ENCODE measurements around the gene PDE5A. TPM values are rescaled to one million over a fixed set of nuclear protein-coding genes. Genes with fewer than 3 reads are reported as not detected.
"Not testable (repeated sequence)": the region's sequence is repeated elsewhere in the genome, so short reads cannot be mapped to it uniquely, and the experiment has no call there.

Gene PDE5A
- total and polyA plus RNA-seq, 2 donors from 2014 or later = 3.9 to 29.4 TPM

DNA sequence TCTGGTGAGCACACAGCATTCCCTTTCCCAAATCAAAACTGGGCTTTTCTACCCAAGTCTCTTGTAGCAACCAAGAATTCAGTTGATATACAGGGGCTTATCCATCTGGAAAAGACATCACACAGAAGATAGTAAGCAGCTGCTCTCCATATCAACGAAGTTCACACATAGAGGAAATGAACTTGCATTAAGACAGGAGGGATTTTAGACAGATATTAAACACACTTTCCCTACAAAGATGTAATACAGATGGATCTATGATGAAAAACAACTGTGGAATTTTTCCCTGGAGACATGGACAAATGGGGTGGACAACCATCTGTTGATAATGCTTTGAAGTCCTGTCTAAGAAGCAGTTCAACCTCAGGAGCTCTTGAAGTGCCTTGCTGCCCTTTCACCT is 9.8 kb upstream of the PDE5A start:
- Histone ChIP-seq H3K9me3 (ENCODE audit: control insufficient read depth in 2 of 3, insufficient read depth in 1 of 3, low read length in 3 of 3) (no peaks in the 10 kb centered on the region), H3K4me3 (ENCODE audit: low read length in 3 of 3) (no peak overlapping the region), H3K27me3 (ENCODE audit: control insufficient read depth, insufficient read depth, low read length) (no peaks in the 10 kb centered on the region), H3K4me1 (ENCODE audit: control insufficient read depth in 2 of 3, insufficient read depth in 2 of 3, low read depth in 1 of 3, low read length in 3 of 3) (no peaks in the 10 kb centered on the region), H3K9ac (ENCODE audit: low read length in 3 of 3) (no peak overlapping the region), H3K36me3 (ENCODE audit: control insufficient read depth in 2 of 3, insufficient read depth in 3 of 3, low read length in 3 of 3) (no peaks in the 10 kb centered on the region), H3K27ac (ENCODE audit: low read depth in 2 of 2, low read length in 2 of 2) (no peak overlapping the region)
- no peak for FAIRE-seq
- TF ChIP-seq CTCF (IDR thresholded peaks at IDR 0.05; ENCODE audit: borderline replicate concordance, extremely low read depth, insufficient read depth) = no peak
- intact Hi-C loops (cut with DNase I) = no loop called here
- peak in 2 of 5 donors; percentile 23 to 64 for DNase-seq

- H3K27me3 ChIP-seq (ENCODE audit: control insufficient read depth, insufficient read depth, low read length); H3K4me1 ChIP-seq (ENCODE audit: control insufficient read depth in 2 of 3, insufficient read depth in 2 of 3, low read depth in 1 of 3, low read length in 3 of 3); H3K4me3 ChIP-seq (ENCODE audit: low read length in 3 of 3); FAIRE-seq; DNase-seq; intact Hi-C loops (cut with DNase I); H3K36me3 ChIP-seq (ENCODE audit: control insufficient read depth in 2 of 3, insufficient read depth in 3 of 3, low read length in 3 of 3); H3K9me3 ChIP-seq (ENCODE audit: control insufficient read depth in 2 of 3, insufficient read depth in 1 of 3, low read length in 3 of 3); H3K27ac ChIP-seq (ENCODE audit: low read depth in 2 of 2, low read length in 2 of 2); H3K9ac ChIP-seq (ENCODE audit: low read length in 3 of 3): not testable (repeated sequence)
Measured at GRCh38 chr4:119636851-119637250, 8.2 kb upstream of the PDE5A start.

DNA sequence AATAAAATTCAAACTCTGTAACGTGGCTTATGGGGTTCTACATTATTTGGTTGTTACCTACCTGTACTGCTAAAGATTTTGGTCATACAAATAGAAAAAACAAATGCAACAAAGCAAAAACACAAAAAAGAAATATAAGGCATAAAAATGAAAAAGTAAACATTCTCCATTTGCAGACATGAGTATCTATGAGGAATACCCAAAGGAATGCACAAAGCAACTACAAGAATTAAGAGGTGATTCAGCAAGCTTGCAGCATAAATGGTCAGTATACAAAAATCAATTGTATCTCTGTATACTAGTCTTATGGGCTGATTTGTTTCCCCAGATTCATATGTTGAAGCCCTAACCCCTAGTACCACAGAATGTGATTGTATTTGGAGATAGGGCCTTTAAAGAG is 3.6 kb upstream of the PDE5A start:
- TF ChIP-seq CTCF (IDR thresholded peaks at IDR 0.05; ENCODE audit: borderline replicate concordance, extremely low read depth, insufficient read depth) = no peak
- intact Hi-C loops (cut with DNase I) = no loop called here
- DNase-seq (no peak), FAIRE-seq (no peak)
- Histone ChIP-seq H3K4me1 (ENCODE audit: control insufficient read depth in 2 of 3, insufficient read depth in 2 of 3, low read depth in 1 of 3, low read length in 3 of 3) (peaks cover 0 to 3% (median 0%) of the 10 kb centered on the region in 3 donors), H3K9me3 (ENCODE audit: control insufficient read depth in 2 of 3, insufficient read depth in 1 of 3, low read length in 3 of 3) (no peaks in the 10 kb centered on the region), H3K9ac (ENCODE audit: low read length in 3 of 3) (no peak overlapping the region), H3K36me3 (ENCODE audit: control insufficient read depth in 2 of 3, insufficient read depth in 3 of 3, low read length in 3 of 3) (no peaks in the 10 kb centered on the region), H3K27ac (ENCODE audit: low read depth in 2 of 2, low read length in 2 of 2) (no peak overlapping the region), H3K27me3 (ENCODE audit: control insufficient read depth, insufficient read depth, low read length) (no peaks in the 10 kb centered on the region), H3K4me3 (ENCODE audit: low read length in 3 of 3) (no peak overlapping the region)

- Histone ChIP-seq H3K4me3 (ENCODE audit: low read length in 3 of 3) (peak overlapping the region; percentile 80 to 87 (median 86)), H3K36me3 (ENCODE audit: control insufficient read depth in 2 of 3, insufficient read depth in 3 of 3, low read length in 3 of 3) (no peaks in the 10 kb centered on the region), H3K27me3 (ENCODE audit: control insufficient read depth, insufficient read depth, low read length) (no peaks in the 10 kb centered on the region), H3K9me3 (ENCODE audit: control insufficient read depth in 2 of 3, insufficient read depth in 1 of 3, low read length in 3 of 3) (no peaks in the 10 kb centered on the region), H3K9ac (ENCODE audit: low read length in 3 of 3) (peak overlapping the region; percentile 48 to 75 (median 57)), H3K4me1 (ENCODE audit: control insufficient read depth in 2 of 3, insufficient read depth in 2 of 3, low read depth in 1 of 3, low read length in 3 of 3) (peaks cover 0 to 5% (median 0%) of the 10 kb centered on the region in 3 donors), H3K27ac (ENCODE audit: low read depth in 2 of 2, low read length in 2 of 2) (no peak overlapping the region)
- intact Hi-C loops (cut with DNase I) = loop anchor here (5.0 to 10.0 kb wide), 2 partner anchors 314 to 423 kb away; no protein-coding TSS in a partner anchor
- no peak for TF ChIP-seq CTCF (IDR thresholded peaks at IDR 0.05; ENCODE audit: borderline replicate concordance, extremely low read depth, insufficient read depth)
- no peak for FAIRE-seq
- no peak for DNase-seq
Measured at GRCh38 chr4:119629142-119629471, 503 bp upstream of the PDE5A start.

All from kidney (tissue), 14 donors.